Measurements from ENCODE around the gene LMO7. TPM values are rescaled to one million over a fixed set of nuclear protein-coding genes. Genes with fewer than 3 reads are reported as not detected.

The LMO7 gene
- total RNA-seq, 6 experiments from 2014 or later, result 682 to 843 (median 813) TPM

GRCh38 chr13:75811841-75812240, 175.7 kb downstream of the LMO7 start:
- H3K27ac Mint-ChIP-seq, result peak overlapping the region; percentile 19; the same call in 1 of the 2 replicates
- H3K36me3 Mint-ChIP-seq (ENCODE audit: low read depth), result peaks cover 34% of the 10 kb centered on the region
- peaks cover 21% of the 10 kb centered on the region; the same call in 1 of the 2 replicates for H3K9me3 Mint-ChIP-seq
- peaks cover 46% of the 10 kb centered on the region for H3K27me3 Mint-ChIP-seq (ENCODE audit: insufficient read depth)
- no peak for DNase-seq
- TF ChIP-seq CTCF (IDR thresholded peaks at IDR 0.05), result no peak
- H3K4me3 Mint-ChIP-seq, result peak overlapping the region; percentile 46; the same call in 1 of the 2 replicates
- H3K4me1 Mint-ChIP-seq (ENCODE audit: low read depth), result peaks cover 16% of the 10 kb centered on the region

DNA sequence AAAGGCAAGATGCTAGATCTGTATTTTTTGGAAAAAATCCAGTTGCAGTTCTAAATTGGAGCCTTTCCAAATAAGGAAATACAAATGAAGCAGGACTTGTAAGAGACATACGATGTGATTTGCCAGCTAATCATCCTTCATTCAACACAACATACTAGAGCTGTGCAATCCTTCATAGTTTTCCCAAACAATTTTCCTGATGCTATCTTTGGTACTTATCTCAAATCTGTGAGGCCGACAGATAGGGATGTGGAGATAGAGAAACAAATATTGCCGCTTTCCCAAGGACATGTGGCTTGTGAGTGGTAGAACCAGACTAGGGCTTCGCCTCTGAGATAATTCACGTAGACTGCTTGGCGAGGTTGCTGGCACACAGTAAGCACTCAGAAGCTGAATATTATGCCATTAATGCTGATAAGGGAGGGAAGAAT, 176.6 kb downstream of the LMO7 start:
- peaks cover 9% of the 10 kb centered on the region for H3K4me1 Mint-ChIP-seq (ENCODE audit: low read depth)
- H3K27ac Mint-ChIP-seq, result peak overlapping the region; percentile 46; the same call in 1 of the 2 replicates
- peaks cover 37% of the 10 kb centered on the region for H3K27me3 Mint-ChIP-seq (ENCODE audit: insufficient read depth)
- peak overlapping the region; percentile 49; the same call in 1 of the 2 replicates for H3K4me3 Mint-ChIP-seq
- H3K36me3 Mint-ChIP-seq (ENCODE audit: low read depth), result peaks cover 27% of the 10 kb centered on the region
- no peak for DNase-seq
- no peak for TF ChIP-seq CTCF (IDR thresholded peaks at IDR 0.05)
- H3K9me3 Mint-ChIP-seq, result peaks cover 15% of the 10 kb centered on the region; the same call in 1 of the 2 replicates

- no peak for DNase-seq
- peaks cover 37% of the 10 kb centered on the region for H3K27me3 Mint-ChIP-seq (ENCODE audit: insufficient read depth)
- peaks cover 7% of the 10 kb centered on the region for H3K4me1 Mint-ChIP-seq (ENCODE audit: low read depth)
- H3K4me3 Mint-ChIP-seq, result peak overlapping the region; percentile 49; the same call in 1 of the 2 replicates
- H3K27ac Mint-ChIP-seq, result peak overlapping the region; percentile 46; the same call in 1 of the 2 replicates
- no peak for TF ChIP-seq CTCF (IDR thresholded peaks at IDR 0.05)
- H3K36me3 Mint-ChIP-seq (ENCODE audit: low read depth), result peaks cover 22% of the 10 kb centered on the region
- peaks cover 11% of the 10 kb centered on the region; the same call in 1 of the 2 replicates for H3K9me3 Mint-ChIP-seq
Observed at GRCh38 chr13:75813323-75813722, 177.2 kb downstream of the LMO7 start.

GRCh38 chr13:75818179-75818967, 182.2 kb downstream of the LMO7 start:
- H3K9me3 Mint-ChIP-seq, result peaks cover 17% of the 10 kb centered on the region
- TF ChIP-seq CTCF (IDR thresholded peaks at IDR 0.05), result no peak
- peaks cover 38% of the 10 kb centered on the region for H3K27me3 Mint-ChIP-seq (ENCODE audit: insufficient read depth)
- DNase-seq, result no peak
- H3K27ac Mint-ChIP-seq, result peak overlapping the region; percentile 68
- H3K4me1 Mint-ChIP-seq (ENCODE audit: low read depth), result peaks cover 10% of the 10 kb centered on the region
- peaks cover 35% of the 10 kb centered on the region for H3K36me3 Mint-ChIP-seq (ENCODE audit: low read depth)
- H3K4me3 Mint-ChIP-seq, result peak overlapping the region; percentile 54; the same call in 1 of the 2 replicates

- peaks cover 13% of the 10 kb centered on the region for H3K9me3 Mint-ChIP-seq
- peaks cover 10% of the 10 kb centered on the region; the same call in 1 of the 2 replicates for H3K4me1 Mint-ChIP-seq (ENCODE audit: low read depth)
- TF ChIP-seq CTCF (IDR thresholded peaks at IDR 0.05), result no peak
- peak overlapping the region; percentile 68 for H3K27ac Mint-ChIP-seq
- peaks cover 40% of the 10 kb centered on the region for H3K27me3 Mint-ChIP-seq (ENCODE audit: insufficient read depth)
- no peak for DNase-seq
- peak overlapping the region; percentile 54; the same call in 1 of the 2 replicates for H3K4me3 Mint-ChIP-seq
- peaks cover 40% of the 10 kb centered on the region for H3K36me3 Mint-ChIP-seq (ENCODE audit: low read depth)
Observed at GRCh38 chr13:75818968-75819225, 182.8 kb downstream of the LMO7 start.
